Neutrophil (primary cell): ENCODE measurements around the gene ZC3H7A.

ENCODE experiments used
- H3K27ac ChIP-seq: fragments of 200-600 bp; sonication (generic); 2 replicates; pipeline ENCODE4 v1.5.1; 2016; ENCODE audit warnings: mild to moderate bottlenecking, moderate library complexity
- H3K27me3 ChIP-seq: fragments of 200-600 bp; sonication (generic); 2 replicates; pipeline ENCODE4 v1.6.0; 2016; ENCODE audit warnings: mild to moderate bottlenecking
- H3K36me3 ChIP-seq: fragments of 200-600 bp; sonication (generic); 2 replicates; pipeline ENCODE4 v1.5.1; 2017
- H3K4me1 ChIP-seq, 2 experiments: fragments of 200-600 bp in 1 of 2; sonication (generic) in 1 of 2; 1 replicate in 1 of 2; 2 replicates in 1 of 2; pipeline versions ENCODE4 v1.5.1 to v1.6.1; 2013 to 2016; ENCODE audit warnings: low read depth in 1 of 2, low read length in 1 of 2, mild to moderate bottlenecking in 1 of 2, moderate library complexity in 1 of 2; ENCODE audit not compliant: control insufficient read depth in 1 of 2, insufficient read depth in 1 of 2
- H3K4me3 ChIP-seq, 2 experiments: fragments of 200-600 bp in 1 of 2; sonication (generic) in 1 of 2; 1 replicate in 1 of 2; 2 replicates in 1 of 2; pipeline ENCODE4 v1.5.1; 2013 to 2016; ENCODE audit warnings: low read depth in 1 of 2, low read length in 1 of 2, mild to moderate bottlenecking in 1 of 2, moderate library complexity in 1 of 2
- H3K9me3 ChIP-seq: fragments of 200-600 bp; sonication (generic); 2 replicates; pipeline ENCODE4 v1.5.1; 2016
- CTCF ChIP-seq: fragments of 200-600 bp; sonication (generic); IDR thresholded peaks from 2 replicates; pipeline ENCODE4 v1.5.1; 2016; ENCODE audit warnings: antibody characterized with exemption

ZC3H7A gene

GRCh38 chr16:11784038-11784369 is 13.1 kb downstream of the ZC3H7A start:
- Histone ChIP-seq H3K9me3 (no peaks in the 10 kb centered on the region), H3K27me3 (no peaks in the 10 kb centered on the region), H3K4me1 (peaks cover 13 to 27% of the 10 kb centered on the region in 2 experiments), H3K4me3 (no peak overlapping the region), H3K36me3 (peaks cover 8% of the 10 kb centered on the region), H3K27ac (peak overlapping the region; percentile 78)
- TF ChIP-seq CTCF: no peak

GRCh38 chr16:11783319-11784037 is 13.6 kb downstream of the ZC3H7A start:
- peak overlapping the region; percentile 78 for H3K27ac ChIP-seq
- TF ChIP-seq CTCF: no peak
- H3K27me3 ChIP-seq: no peaks in the 10 kb centered on the region
- H3K36me3 ChIP-seq: peaks cover 13% of the 10 kb centered on the region
- no peaks in the 10 kb centered on the region for H3K9me3 ChIP-seq
- peaks cover 7 to 22% of the 10 kb centered on the region in 2 experiments for H3K4me1 ChIP-seq
- no peak overlapping the region for H3K4me3 ChIP-seq

- no peaks in the 10 kb centered on the region for H3K9me3 ChIP-seq
- no peaks in the 10 kb centered on the region for H3K27me3 ChIP-seq
- peaks cover 0 to 16% of the 10 kb centered on the region in 2 experiments for H3K4me1 ChIP-seq
- H3K27ac ChIP-seq: peak overlapping the region; percentile 78
- TF ChIP-seq CTCF: no peak
- no peak overlapping the region for H3K4me3 ChIP-seq
- peaks cover 30% of the 10 kb centered on the region for H3K36me3 ChIP-seq
Observed at GRCh38 chr16:11781773-11782172, 15.3 kb downstream of the ZC3H7A start.

- Histone ChIP-seq H3K27ac (no peak overlapping the region), H3K27me3 (no peaks in the 10 kb centered on the region), H3K9me3 (no peaks in the 10 kb centered on the region), H3K36me3 (peaks cover 36% of the 10 kb centered on the region), H3K4me3 (no peak overlapping the region), H3K4me1 (peaks cover 0 to 16% of the 10 kb centered on the region in 2 experiments)
- TF ChIP-seq CTCF: no peak
Observed at GRCh38 chr16:11780991-11781680, 15.9 kb downstream of the ZC3H7A start.

GRCh38 chr16:11779074-11779473 is 18.0 kb downstream of the ZC3H7A start:
- H3K36me3 ChIP-seq: peaks cover 56% of the 10 kb centered on the region
- no peak overlapping the region for H3K27ac ChIP-seq
- H3K4me3 ChIP-seq: no peak overlapping the region
- H3K9me3 ChIP-seq: no peaks in the 10 kb centered on the region
- H3K27me3 ChIP-seq: no peaks in the 10 kb centered on the region
- no peak for TF ChIP-seq CTCF
- H3K4me1 ChIP-seq: peaks cover 0 to 16% of the 10 kb centered on the region in 2 experiments
